GM11168 (cell line): Measurements from ENCODE around the gene EPDR1.

Source experiments
- in situ Hi-C: fragments of 300-500 bp; cut with MboI; formaldehyde crosslinking; loops from one replicate; pipeline ENCODE4 v1.12.0; 2022; ENCODE audit warnings: low sequenced_read_pairs; ENCODE audit not compliant: unreplicated experiment

EPDR1 gene

DNA sequence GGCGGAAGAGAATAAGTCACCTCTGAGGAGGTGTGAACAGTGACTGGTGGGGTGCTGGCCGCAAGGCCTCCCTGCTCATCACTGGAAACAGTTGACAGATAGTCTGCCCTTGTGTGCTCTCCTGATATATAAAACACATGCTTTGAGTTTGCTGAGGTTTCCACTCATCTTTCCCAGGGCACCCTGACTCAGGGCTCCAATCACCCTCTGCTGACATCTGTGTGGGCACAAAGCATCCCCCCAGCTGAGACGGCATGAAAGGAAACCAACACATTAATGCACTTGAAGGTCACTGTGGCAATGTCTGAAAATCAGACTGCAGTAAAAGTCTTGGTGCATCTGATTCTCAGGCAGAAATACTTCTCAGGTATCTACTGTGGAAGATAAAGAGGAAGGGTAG, 49.8 kb downstream of the EPDR1 start:
- in situ Hi-C loops, result no loop called here

DNA sequence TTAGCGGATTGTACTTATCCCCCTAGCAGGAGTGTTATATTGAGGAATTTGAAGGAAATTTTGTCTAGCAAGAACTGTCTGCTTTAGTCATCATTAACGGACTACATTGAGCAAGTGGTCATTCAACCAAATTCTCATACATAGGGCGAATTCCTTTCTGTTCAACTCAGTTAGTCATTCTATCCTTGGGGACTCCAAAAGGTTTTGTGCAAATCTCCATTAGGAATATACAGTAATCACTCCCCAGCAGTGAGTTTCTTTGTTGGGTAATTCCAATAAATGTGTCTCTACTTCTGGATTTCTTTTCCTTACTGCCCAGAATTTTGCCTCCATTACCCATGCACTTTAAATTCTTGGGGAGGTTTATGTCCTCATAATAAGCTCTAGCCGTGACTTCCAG, 51.1 kb downstream of the EPDR1 start:
- in situ Hi-C loops, result no loop called here

DNA sequence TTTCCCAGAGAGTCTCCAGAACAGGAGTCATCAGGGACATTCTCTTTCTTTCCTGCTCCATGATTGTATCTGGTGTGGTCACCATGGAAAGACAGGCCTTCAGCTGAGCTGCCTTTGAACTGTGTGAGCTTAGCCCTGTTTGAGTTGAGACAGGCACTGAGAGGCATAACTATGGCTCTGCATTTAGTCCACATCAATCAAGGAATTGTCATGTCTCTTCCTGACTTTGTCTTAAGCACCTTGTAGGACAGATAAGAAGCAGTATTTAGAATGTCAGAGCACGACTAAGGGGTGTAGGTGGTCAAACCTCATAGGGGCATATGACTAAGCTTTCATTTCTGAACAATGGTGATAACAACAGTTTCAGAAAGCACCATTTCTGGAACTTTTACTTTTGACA, 53.5 kb downstream of the EPDR1 start:
- in situ Hi-C loops, result no loop called here

DNA sequence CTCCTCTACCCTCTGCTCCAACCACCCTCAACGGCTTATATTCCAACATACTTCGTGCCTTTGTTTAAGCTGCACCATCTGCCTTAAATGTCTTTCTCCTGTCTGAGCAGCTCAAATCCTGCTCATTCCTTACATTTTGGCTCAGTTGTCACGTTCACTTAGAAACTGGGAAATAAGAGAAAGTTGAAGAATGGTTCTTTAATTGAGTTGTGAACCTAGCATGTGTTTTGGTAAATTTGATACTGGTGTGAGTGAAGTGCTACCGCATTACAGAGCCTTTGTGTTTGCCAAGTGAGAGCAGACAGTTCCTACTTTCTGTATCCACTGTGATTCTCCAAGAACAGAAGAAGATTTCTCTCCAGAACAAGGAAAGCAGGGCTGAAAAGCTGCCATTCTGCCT, 54.3 kb downstream of the EPDR1 start:
- in situ Hi-C loops, result no loop called here

DNA sequence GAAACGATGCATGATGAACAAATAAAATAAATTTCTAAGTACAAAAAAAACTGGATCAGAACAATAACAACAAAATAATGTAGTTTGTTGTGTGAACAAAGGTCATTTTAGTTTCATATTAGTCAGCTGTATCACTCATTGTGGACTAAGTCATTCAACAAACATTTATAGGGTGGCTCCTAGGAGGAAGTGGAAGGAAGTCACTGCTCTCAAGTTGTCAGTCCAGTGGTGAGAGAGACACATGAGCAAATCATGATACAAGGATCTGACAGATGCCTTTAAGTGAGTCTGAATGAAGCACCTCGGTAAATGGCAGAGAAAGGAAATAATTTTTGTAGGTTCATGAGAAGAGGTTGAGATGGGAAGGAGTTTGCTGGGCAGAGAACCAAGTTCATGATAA, 56.8 kb downstream of the EPDR1 start:
- in situ Hi-C loops, result no loop called here

DNA sequence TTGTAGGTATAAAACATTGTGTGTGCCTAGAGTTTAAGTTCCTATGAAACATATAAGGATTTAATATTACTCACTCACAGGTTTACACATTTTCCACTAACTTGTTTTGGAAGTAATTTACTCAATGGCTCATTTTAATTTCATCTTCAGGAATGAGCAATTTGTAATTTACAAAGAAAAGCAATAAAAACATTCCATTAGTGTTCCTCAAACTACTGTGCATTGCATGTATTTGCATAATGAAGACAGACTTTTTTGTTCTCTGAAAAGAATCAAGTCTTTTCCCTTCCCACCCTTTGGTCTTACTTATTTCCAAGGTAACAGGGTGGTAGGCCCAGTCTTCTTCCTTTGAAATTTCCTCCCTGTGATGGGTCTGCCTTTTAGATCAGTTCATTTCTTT, 61.2 kb downstream of the EPDR1 start:
- in situ Hi-C loops, result no loop called here

DNA sequence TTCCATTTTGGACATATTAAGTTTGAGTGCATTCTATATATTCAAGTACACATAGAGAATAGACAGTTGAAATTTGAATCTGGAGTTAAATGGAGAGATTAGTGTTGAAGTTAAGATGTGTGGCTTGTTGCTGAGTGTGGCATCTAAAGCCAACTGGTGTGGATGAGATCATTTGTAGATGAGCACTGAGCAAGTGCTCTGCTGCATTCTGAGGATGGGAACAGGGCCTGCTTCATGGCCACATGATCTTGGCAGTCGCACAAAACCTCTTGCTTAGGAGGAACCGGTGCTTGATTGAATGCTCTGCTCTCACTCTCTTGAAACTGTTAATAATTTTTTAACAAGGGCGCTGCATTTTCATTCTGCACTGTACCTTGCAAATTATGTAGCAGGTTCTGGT, 62.0 kb downstream of the EPDR1 start:
- in situ Hi-C loops, result no loop called here

DNA sequence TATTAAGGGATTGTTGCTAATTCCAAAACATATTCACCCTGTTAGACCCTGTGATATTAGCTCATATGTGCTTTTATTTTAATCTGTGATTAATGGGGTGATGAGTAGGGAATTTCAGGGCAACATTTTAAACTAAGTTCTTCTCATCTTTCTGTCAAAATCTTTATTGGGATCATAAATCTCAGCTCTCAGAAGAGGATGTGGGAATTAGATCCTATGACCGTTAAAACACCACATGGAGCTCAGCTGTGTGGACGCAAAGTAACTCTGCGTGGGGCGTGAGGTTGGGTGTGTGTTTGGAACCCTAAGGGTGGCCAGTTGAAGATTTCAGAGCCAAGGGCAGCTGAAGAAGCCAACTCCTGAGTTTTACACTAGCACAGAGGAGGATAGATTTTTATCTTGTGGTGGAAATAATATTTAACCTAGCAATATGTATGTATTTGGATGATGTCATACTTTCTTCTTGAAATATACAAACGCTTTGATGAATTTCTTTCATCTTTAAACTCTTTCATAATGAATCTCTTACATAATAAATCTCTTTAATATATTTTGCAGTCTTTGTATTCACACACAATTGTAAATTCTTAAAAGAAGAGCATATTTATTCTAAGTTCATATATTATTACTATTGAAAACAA, 64.4 kb downstream of the EPDR1 start:
- in situ Hi-C loops, result no loop called here

DNA sequence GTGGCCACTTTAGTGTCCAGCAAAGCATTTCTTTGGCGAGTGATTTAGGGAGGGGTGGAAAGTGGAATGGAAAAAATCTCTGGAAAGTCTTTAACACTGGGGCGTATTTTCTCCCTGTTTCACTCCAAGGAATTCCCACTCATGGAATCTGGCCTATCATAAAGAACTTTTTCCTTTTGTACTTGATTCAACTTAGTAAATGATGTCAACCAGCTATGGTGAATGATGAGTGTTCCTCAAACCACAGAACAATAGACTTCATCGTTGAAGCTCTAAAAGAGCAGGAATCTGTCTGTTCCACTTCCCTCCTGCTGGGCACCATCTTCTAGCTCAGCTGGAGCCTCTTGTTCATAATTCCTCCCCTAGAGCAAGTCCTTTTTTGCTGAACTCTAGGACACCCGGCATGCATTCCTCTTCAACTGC, 66.5 kb downstream of the EPDR1 start:
- in situ Hi-C loops, result no loop called here

DNA sequence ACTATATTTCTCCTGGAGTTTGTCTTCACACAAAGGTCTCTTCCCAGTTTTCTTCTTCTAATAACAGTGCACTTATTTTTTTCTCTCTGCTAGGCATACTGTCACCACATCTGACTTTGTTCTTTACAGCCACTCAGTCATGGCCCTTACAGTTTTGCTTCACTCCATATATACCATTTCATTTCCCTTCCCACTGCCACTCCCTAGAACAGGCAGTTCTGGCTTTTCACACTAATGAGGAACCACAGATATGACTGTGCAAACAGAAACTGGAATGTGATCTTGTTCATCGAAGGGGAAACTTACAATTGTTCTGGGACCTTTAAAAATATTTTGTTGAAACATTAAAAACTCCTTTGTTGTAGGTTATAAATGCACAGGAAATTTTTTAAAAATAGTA, 67.3 kb downstream of the EPDR1 start:
- in situ Hi-C loops, result no loop called here

DNA sequence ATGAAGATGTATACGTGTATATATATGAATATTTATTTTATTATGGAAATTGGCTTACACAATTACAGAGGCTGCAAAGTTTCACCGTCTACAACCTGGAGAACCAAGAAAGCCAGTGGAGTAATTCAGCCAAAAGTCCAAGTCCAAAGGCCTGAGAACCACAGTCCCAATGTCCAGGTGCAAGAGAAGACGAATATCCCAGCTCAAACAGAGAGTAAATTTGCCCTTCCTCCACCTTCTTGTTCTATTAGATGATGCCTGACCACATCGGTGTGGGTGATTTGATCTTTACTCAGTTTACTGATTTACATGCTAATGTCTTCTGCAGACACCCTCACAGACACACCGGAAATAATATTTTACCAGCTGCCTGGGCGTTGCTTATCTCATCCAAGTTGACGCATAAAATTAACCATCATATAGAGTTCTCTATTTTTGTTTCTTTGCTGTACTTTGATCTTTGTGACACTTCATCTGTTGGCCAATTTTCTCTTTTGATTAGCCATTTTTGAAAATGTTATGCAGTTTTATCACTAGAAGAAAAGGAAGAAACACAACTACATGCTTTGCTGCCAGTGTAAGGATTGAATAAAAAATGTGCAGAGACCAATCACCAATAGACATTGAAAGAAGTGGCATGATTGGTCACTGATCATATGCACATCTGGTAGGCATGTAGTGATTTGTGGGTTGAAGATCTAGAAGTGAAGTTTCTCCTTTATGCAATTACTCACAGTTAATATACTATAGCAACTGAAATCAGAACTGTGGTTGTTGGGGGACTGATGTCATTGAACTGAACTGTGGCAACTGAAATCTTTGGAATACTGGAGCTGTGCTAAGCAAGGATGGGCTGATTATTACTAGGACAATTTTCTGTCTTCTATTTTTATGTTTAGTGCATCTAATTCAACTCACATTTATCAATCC, 68.5 kb downstream of the EPDR1 start:
- in situ Hi-C loops, result no loop called here

DNA sequence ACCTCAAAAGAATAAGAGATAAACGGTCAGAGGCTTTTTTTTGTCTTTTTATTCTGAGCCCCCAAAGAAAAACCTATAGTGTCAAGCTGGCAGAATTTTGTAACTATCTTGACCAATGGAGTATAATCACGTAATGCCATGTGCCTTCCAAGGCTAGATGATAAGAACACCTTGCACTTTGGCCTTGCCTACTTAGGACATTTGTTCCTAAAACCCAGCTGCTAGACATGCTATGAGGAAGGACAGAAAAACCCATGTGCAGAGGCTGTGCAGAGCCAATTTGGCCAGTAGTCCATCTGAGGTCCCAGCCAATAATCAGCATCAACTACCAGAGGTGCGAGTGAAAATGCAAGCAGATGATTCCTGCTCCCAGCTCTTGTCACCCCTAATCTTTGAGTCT, 69.9 kb downstream of the EPDR1 start:
- in situ Hi-C loops, result no loop called here

DNA sequence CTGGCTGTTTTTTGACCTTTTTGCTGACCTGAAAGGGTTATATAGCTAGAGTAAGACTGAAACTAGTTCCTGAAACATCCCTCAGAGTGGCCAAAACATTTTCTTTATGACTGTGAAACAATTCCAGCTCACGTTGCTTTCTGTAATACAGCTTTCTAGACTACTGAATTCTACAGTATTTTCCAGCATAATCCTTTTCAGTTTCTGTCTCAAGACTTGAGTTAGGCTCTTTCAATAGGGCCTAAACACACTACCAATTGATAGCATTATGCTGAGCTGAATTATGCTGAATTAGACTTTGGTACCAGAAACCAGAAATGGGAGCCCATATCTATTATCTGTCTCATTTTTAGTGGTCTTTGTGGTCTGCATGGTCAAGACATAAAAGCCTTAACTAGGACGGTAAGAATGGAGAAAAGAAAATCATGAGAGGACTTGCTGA, 72.6 kb downstream of the EPDR1 start:
- in situ Hi-C loops, result no loop called here

DNA sequence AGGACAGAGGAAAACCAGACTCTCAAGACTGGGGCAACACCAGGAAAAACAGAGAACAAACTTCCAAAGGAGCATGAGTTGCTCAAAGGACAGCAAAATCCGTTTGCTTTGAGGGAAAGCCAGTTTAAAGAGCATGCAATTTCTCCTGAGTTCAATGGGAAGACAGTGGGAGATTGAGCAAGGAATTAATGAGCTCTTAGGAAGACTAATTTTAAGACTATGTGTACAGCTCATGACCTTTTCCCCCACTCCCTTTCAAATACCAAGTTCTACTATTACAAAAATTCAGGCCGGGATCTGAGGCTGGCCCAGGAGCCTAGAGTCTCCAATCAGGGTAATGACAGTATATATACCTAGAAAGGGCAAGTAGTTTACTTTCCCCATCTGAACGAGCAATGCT, 79.2 kb downstream of the EPDR1 start:
- in situ Hi-C loops, result no loop called here

DNA sequence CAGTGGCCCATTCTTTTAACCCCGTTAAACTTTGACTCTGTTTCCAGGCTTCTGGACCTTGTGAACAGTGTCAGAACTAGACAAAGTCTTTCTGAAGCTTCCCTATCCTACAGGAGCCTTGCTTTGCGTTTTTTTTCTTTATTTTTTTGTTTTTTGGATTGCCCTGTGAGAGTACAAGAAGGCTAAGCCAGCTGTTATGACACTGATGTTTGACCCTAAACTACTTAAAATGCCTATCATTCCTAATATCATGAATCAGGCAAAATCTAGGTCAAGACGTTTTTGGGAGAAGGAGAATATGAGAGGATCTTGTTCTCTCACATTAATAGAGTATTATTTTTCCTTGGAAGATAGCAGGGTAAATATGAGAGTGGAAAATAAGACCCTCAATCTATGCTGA, 79.8 kb downstream of the EPDR1 start:
- in situ Hi-C loops, result no loop called here
